GM19468 (cell line): Measurements from ENCODE around the gene CLUH.
"Not testable (repeated sequence)": the region's sequence is repeated elsewhere in the genome, so short reads cannot be mapped to it uniquely, and the experiment has no call there.

Source experiments
- ATAC-seq: cut with Tn5 transposase; IDR thresholded peaks from one replicate; pipeline ENCODE4 v1.9.1; 2021; ENCODE audit warnings: mild to moderate bottlenecking, moderate library complexity, moderate number of reproducible peaks; ENCODE audit not compliant: unreplicated experiment; ENCODE audit errors: extremely low read depth

Gene CLUH

DNA sequence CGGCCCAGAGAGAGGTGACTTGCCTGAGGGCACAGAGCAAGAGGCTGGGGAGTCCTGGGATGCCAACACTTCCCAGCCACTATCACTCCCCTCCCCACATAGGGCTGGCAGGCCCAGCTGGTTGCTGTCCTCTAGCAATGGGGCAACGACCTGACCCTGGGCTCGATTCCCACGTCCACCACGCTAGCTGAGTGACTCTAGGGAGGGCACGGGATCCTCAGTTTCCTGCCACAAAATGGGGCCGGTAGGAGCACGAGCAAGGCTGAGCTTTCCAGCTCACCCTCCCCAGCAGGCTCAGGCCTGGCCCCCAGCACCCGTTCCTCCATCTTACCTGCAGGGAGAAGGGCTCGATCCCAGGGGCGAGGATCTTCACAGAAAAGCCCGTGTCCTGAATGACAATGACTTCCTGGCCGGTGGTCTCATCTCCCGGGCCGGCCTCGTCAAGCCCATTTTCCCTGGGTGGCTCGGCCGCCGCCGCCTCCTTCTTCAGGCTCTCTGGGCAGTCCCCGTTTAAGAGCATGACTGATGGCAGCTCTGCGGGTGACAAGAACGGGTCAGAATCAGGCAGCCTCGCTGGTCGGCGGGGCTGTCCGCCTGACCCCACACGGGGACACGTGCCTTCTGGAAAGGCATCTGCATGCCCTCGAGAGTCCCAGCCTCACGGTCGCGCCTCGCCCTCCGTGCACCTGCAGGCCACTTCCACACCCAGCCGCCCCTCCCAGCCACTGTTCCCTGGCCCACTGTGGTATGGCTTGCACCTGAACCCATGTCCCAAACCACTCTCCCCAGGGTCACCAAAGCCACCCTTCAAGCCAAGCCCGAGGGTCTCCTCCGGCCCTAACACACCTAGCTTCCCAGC is 7.3 kb downstream of the CLUH start:
- no peak for ATAC-seq

GRCh38 chr17:2703606-2704005 is 8.0 kb downstream of the CLUH start:
- no peak for ATAC-seq

DNA sequence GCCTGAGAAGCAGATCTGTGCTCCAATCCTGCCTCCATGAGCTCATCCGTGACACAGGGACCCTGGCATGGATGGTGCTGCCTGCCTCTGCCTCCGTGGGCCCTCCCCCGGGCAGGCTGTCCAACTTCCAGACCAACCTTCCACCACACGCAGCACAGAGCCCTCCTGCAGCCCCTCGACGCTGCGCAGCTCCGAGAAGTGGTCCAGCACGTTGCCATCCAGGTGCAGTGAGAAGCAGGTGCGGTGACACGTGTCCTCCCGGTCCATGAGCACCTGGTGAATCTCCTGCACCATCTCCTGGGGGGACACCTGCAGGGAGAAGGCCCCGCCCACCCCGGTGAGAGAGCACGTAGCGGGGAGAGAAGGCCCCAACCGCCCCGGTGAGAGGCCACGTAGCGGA is 8.4 kb downstream of the CLUH start:
- ATAC-seq: no peak

DNA sequence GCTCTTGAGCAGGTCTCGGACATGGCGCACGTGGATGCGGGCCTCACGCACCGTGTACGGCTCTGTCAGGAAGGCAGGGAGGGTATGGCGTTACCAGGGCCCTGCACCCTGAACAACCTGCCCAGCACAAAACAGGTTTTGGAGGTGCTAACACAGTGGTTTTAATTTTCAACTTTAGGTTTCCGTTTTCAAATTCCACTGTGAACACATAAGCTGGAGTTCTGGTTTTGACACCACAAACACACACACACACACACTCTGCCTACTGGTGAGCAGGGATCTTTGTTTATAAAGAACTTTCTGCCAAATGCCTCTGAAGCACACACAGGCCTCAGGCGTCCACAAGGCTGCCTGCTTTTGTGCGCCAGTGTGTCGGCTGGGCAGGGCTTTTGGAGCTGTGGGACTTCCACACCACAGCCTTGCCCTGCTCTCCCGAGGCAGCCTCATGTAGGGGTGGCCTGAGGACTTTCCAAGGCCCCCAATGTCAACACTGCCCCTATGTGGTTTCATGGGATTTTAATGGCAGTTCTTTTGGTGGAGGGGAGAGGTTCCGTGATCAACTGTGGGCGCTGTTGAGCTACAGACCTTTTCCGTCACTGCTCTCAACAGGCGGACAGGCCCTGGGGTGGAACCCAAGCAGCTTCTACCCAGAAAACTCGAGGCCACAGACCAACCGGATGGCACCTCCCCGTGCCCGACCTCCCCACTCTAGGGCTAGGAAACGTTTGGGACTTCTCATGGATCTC is 9.4 kb downstream of the CLUH start:
- ATAC-seq: no peak

DNA sequence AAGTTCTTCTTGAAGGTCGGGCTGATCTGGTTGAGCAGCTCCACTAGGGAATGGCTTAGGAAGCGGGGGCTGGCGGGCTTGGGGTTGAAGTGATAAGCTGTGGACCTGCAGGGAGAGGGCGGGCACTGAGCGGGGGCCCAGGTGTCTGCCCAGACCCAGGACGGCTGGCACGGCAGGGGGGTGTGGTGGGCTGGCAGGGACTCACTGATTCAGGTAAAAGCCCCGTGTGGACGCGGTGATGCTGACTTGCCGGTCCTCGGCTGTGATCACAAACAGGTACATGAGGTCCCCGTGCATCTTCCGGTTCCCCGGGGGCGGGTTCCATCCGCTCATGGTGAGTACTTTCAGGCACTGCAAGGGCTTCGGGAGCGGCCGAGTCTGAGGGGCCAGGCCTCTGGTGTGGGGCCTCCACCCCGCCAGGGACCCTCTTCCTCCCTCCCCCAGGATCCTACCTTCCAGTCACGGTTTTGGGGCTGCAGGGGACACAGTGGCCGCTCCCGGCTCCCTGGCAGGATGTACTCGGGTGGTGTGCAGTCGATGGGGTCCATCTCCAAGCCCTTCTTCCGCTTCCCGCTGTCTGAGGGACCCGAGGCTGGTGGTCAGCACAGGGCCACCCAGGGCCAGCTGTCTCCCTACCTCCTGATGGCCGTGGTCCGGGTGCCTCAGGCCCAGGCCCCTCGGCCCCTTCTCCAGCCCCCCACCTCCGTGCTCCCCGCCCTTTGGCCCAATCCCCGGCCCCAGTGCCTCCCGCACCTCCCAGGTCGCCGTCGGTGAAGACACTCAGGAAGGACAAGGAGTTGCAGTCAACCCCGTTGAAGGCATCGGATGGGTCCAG is 10.2 kb downstream of the CLUH start:
- ATAC-seq: no peak

DNA sequence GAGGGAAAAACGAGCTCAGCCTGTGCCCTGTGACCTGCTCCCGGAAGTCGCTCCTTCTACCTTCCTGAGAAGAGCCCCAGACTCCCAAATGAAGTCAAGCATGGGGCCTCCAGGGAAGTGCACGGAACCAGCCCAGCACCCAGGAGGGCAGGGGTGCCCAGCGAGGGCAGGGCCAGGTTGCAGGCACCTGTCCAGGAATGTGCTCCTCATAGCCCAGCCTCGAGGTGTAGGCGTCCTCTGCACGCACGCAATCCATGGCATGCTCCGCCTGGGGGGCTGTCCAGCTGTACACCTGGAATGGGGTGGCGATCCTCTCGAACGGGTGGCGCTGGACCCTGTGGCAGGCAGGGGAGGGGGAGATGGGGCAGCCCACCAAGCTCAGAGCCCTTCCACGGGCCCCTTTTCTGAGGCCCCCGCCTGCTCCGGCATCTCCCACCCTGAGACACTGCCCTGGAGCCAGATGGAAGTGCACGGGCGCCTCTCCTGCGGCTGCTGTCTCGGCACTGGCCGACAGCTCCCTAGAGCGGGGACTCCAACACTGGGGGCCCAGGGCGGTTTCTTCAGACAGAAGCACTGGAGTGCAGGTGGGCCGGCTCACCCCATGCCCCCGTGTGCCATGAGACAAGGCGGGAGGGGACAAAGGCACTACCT is 10.9 kb downstream of the CLUH start:
- no peak for ATAC-seq

GRCh38 chr17:2700030-2700490 is 11.5 kb downstream of the CLUH start:
- ATAC-seq: no peak

DNA sequence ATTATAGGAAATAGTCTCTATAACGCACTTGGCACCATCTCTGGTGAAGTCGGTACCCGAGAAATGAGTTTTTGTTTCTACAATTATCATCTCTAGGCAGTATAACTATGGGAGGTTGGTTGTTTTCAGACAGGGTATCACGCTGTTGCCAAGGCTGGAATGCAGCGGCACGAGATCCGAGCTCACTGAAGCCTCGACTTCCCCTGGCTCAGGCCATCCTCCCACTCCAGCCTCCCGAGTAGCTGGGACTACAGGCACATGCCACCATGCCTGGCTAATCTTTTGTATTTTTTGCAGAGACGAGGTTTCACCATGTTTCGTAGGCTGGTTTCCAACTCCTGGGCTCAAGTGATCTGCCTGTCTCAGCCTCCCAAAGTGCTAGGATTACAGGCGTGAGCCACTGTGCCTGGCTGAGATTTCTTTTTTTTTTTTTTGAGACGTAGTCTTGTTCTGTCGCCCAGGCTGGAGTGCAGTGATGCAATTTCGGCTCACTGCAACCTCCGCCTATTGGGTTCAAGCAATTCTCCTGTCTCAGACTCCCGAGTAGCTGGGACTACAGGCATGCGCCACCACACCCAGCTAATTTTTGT is 12.3 kb downstream of the CLUH start:
- ATAC-seq: not testable (repeated sequence)

DNA sequence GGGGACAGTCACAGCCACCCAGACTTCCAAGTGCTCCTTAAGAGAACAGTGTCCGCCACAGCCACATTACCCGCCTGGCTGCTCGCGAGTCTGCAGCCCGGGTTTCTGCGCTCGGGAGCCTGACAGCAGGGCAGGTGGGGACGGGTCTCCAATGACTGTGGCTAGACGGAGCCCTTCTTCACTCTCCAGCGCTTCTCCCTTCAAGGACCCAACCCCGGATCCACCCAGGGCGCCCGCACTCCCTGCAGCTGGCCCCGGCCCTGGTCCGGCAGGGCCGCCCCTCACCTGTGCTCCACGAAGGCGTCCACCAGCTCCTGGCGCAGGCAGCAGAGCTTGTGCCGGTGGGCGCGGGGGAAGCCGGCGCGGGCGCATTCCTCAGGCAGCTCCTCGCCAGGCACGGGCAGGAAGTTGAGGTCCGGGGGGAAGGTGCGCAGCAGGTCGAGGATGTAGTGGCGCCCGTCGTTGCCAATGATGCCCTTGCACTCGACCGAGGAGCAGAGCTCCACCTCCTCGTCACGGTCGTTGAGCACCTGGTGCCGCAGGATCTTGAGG is 13.9 kb downstream of the CLUH start:
- ATAC-seq: no peak

- ATAC-seq: no peak
These were observed 15.4 kb downstream of the CLUH start for GRCh38 chr17:2695961-2696760.

DNA sequence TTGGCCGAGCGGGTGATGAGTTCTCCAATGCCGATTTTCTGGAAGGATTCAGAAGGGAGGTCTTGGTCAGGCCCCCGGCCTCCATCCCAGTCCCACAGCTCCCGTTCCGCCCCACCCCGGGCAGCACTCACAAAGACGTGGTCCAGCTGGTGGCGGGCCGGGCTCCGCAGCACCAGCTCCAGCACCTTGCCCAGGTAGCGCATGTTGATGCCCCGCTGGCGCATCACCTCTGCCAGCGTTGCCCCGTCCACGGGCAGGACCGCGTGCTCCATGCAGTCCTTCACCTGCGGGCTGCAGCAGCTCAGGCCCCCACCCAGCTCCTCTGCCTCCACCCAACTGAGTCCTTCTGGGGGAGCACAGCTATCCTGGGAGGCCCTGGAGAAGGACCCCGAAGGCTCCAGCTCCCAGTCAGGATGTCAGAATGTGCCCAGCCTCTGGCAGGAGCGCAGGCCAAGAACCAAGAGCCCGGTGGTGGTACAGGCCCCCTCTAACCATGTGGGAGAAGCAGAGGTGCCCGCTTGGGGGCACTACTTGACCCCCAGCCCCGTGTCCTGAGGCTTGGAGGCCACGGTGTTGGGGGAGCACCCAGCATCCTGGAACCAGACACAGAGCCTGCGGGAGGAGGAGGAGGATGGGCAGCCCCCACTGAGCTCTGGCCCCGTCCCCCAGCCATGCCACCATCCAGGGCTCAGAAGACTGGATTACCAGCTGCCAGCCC is 16.2 kb downstream of the CLUH start:
- no peak for ATAC-seq

DNA sequence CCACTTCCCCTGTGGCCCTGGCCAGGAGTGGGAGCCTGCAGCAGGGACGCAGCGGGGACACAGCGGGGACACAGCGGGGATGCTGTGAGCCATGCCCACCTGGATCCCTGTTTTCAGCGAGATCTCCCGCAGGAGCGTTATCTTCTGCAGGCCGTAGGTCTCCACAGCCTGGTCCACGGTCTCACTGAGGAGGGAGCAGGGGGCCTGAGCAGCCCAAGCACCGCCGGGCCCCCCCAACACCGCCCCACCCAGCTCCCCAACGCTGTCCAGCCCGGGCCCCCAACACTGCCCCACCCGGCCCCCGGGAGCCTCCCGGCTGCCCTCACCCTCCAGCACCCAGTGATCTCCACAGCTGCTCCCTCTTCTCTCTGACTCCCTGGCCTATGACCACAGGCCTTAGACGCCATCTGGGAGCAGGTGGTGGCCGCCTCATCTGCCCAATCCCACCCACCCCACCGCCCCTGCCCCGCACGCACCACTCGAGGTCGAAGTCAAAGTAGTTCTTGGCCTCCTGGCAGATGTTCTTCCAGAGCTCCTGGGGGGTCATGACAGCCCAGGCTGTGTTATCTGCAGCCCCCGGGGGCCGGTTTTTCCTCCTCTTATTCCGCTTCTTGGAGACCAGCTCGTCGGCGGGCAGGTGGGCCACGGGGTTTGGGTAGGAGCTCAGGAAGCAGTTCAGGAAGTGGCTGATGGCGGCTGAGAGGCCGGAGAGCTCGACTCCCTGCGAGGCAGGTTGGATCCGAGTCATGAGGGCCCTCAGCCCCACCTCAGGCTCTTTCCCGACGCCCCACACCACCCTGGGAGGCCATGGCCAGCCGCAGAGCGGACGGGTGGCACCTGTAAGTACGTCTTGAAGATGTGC is 17.0 kb downstream of the CLUH start:
- no peak for ATAC-seq

- no peak for ATAC-seq
These were observed 17.8 kb downstream of the CLUH start for GRCh38 chr17:2693561-2694380.

GRCh38 chr17:2692781-2693135 is 18.8 kb downstream of the CLUH start:
- ATAC-seq: no peak

DNA sequence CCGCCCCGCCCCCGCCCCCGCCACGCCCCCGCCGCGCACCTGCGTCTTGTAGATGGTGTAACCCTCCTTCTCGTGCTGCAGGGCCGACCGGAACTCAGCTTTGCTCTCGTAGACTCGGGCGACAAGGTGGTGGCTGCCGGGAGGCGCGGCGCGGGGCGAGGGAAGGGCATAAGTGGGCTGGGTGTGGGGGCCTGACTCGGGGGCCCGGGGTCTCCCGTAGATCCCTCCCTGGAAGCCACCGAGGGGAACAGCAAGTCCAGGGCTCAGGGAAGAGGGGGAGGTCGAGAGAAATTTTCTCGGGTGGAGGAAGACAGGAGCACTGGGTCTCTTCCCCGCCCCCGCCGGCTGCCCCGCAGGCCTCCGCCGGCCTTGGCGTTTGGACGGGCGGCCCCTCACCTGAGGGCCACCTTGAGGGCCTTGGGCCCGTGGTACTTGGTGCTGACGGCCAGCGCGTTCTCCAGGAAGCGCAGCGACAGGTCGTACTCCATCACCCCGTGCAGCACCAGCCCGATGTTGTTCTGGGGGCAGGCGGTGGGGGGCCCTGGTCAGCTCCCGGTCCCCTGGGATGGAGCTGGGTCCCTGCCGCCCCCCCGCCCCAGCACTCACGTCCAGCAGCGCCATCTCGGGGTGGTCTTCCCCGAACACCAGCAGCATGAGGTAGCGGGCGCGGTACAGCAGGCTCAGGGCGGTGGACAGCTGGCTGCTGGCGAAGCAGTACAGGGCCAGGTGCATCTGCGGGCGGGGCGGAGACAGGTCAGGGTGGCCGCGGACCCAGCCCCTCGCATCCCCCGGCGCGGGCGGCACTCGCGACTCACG is 19.4 kb downstream of the CLUH start:
- no peak for ATAC-seq
